Measurements from ENCODE around the gene MED27. TPM values are rescaled to one million over a fixed set of nuclear protein-coding genes. Genes with fewer than 3 reads are reported as not detected.

MED27 gene
- total and polyA plus RNA-seq, 10 of the 15 experiments (the other 5 are each of a cell fraction or from before 2014, with no cell fraction given): 20.3 to 50.3 (median 35.5) TPM

DNA sequence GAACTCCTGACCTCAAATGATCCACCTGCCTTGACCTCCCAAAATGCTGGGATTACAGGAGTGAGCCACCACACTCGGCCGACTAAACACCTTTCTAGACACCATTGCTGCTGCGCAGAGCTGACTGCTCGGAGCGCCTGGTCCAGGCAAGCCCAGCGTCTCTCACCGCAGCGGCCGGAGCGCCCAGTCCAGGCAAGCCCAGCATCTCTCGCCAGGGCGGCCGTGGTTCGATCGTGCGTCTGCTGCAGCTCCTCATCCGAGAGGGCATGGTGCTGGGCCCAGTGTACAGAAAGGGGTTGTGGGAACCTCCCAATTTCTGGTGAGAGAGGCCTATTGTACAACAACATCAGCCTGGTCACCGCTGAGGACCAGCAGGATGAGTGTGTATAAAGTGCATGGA lies 230.3 kb downstream of the MED27 start:
- Histone ChIP-seq H3K9me3 (replicated peaks; ENCODE audit: control insufficient read depth, insufficient read depth, low read length) (no peaks in the 10 kb centered on the region), H3K36me3 (ENCODE audit: control insufficient read depth in 2 of 2, insufficient read depth in 2 of 2, low read length in 1 of 2) (no peaks in the 10 kb centered on the region), H4K20me1 (ENCODE audit: control insufficient read depth, insufficient read depth) (no peaks in the 10 kb centered on the region), H3K4me1 (ENCODE audit: control insufficient read depth, insufficient read depth, low read length) (no peaks in the 10 kb centered on the region), H3K27ac (ENCODE audit: control insufficient read depth, insufficient read depth) (no peak overlapping the region), H3K4me2 (ENCODE audit: control insufficient read depth, insufficient read depth) (no peak overlapping the region), H2AFZ (ENCODE audit: control insufficient read depth, low read depth, low read length) (no peak overlapping the region), H3K4me3 (no peak overlapping the region), H3K79me2 (ENCODE audit: control insufficient read depth, insufficient read depth, low read length) (no peaks in the 10 kb centered on the region), H3K27me3 (replicated peaks in 1 of 2; ENCODE audit: control insufficient read depth in 2 of 2, insufficient read depth in 2 of 2, low read length in 1 of 2) (no peaks in the 10 kb centered on the region), H3K9ac (ENCODE audit: control insufficient read depth, insufficient read depth, low read length) (no peak overlapping the region)
- ChIA-PET SMC1A (ENCODE audit: uncharacterized antibody, unreplicated experiment) (no interaction called here), RAD21 (ENCODE audit: unreplicated experiment) (no interaction called here), POLR2A (no interaction called here), CTCF (no interaction called here)
- 78% methylated on average over 18 of the region's 18 CpGs for WGBS (ENCODE audit: insufficient coverage, insufficient replicate concordance, low lambda C conversion rate, missing lambda C conversion rate)
- DNase-seq (ENCODE audit: low read depth, low spot score) (no peak), FAIRE-seq (no peak), ATAC-seq (no peak)
- in situ Hi-C loops (cut with MboI) (no loop called here), intact Hi-C loops (cut with micrococcal nuclease; ENCODE audit: unreplicated experiment) (no loop called here)
- TF ChIP-seq KLF5 (IDR thresholded peaks at IDR 0.05; ENCODE audit: partially characterized antibody) (no peak), EP300 (IDR thresholded peaks at IDR 0.05; ENCODE audit: borderline replicate concordance in 1 of 2, control insufficient read depth in 1 of 2, low read depth in 2 of 2, low read length in 2 of 2) (no peak), NFXL1 (IDR thresholded peaks at IDR 0.05; ENCODE audit: borderline replicate concordance) (no peak), RBBP5 (conservative IDR thresholded peaks at IDR 0.05) (no peak), RFX5 (IDR thresholded peaks at IDR 0.05; ENCODE audit: low read depth, low read length) (no peak)
- TF ChIP-seq, protein P1, sequence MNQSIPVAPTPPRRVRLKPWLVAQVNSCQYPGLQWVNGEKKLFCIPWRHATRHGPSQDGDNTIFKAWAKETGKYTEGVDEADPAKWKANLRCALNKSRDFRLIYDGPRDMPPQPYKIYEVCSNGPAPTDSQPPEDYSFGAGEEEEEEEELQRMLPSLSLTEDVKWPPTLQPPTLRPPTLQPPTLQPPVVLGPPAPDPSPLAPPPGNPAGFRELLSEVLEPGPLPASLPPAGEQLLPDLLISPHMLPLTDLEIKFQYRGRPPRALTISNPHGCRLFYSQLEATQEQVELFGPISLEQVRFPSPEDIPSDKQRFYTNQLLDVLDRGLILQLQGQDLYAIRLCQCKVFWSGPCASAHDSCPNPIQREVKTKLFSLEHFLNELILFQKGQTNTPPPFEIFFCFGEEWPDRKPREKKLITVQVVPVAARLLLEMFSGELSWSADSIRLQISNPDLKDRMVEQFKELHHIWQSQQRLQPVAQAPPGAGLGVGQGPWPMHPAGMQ (IDR thresholded peaks at IDR 0.05; ENCODE audit: borderline replicate concordance): no peak
- BruUV-seq (replicated peaks): no TSS peak

DNA sequence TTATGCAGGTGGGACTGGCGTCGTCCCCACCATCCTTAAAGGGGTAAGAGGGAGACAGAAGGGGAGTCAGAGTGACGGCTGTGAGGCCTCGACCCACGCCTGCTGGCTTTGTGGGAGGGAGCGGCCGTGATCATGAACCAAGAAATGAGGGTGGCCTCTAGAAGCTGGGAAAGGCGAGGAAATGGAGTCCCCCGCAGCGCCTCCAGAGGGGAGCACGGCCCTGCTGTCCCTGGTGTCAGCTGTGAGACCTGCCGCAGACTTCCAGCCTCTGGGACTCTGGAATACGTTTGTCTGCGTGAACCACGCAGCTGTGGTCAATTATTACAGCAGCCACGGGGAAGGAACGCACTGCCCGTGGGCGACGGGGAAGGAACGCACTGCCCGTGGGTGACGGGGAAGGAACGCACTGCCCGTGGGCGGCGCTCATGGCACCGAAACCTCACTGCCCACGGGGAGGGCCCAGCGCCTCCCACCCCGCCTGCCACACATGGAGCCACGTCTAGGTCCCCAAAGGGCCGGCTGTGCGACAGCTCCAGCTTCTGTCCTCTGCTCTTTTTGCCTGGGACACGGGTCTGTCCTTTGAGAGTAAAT lies 231.0 kb downstream of the MED27 start:
- intact Hi-C loops (cut with micrococcal nuclease; ENCODE audit: unreplicated experiment) (no loop called here), in situ Hi-C loops (cut with MboI) (no loop called here)
- ATAC-seq: no peak
- ChIA-PET SMC1A (ENCODE audit: uncharacterized antibody, unreplicated experiment) (no interaction called here), RAD21 (ENCODE audit: unreplicated experiment) (no interaction called here), CTCF (no interaction called here), POLR2A (no interaction called here)
- no peak overlapping the region for H3K9ac ChIP-seq (ENCODE audit: control insufficient read depth, insufficient read depth, low read length)
- H2AFZ ChIP-seq (ENCODE audit: control insufficient read depth, low read depth, low read length): no peak overlapping the region
- H3K4me1 ChIP-seq (ENCODE audit: control insufficient read depth, insufficient read depth, low read length): no peaks in the 10 kb centered on the region
- TF ChIP-seq IRF4 (IDR thresholded peaks at IDR 0.05; ENCODE audit: low read depth, low read length) (no peak), RAD51 (IDR thresholded peaks at IDR 0.05) (no peak), HDGF (IDR thresholded peaks at IDR 0.05) (no peak), SMAD1 (IDR thresholded peaks at IDR 0.05; ENCODE audit: low read depth, partially characterized antibody) (no peak), NFYB (IDR thresholded peaks at IDR 0.05; ENCODE audit: insufficient read depth, low read depth, low read length) (no peak), ATF7 (IDR thresholded peaks at IDR 0.05; ENCODE audit: low read depth) (no peak), MYB (IDR thresholded peaks at IDR 0.05; ENCODE audit: borderline replicate concordance, low read depth, low read length) (no peak), ZNF622 (IDR thresholded peaks at IDR 0.05) (no peak)
- TF ChIP-seq, protein P2, sequence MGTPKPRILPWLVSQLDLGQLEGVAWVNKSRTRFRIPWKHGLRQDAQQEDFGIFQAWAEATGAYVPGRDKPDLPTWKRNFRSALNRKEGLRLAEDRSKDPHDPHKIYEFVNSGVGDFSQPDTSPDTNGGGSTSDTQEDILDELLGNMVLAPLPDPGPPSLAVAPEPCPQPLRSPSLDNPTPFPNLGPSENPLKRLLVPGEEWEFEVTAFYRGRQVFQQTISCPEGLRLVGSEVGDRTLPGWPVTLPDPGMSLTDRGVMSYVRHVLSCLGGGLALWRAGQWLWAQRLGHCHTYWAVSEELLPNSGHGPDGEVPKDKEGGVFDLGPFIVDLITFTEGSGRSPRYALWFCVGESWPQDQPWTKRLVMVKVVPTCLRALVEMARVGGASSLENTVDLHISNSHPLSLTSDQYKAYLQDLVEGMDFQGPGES (IDR thresholded peaks at IDR 0.05): no peak
- 64% methylated on average over 33 of the region's 35 CpGs for WGBS (ENCODE audit: insufficient coverage, insufficient replicate concordance, low lambda C conversion rate, missing lambda C conversion rate)
- no peaks in the 10 kb centered on the region for H3K27me3 ChIP-seq (replicated peaks in 1 of 2; ENCODE audit: control insufficient read depth in 2 of 2, insufficient read depth in 2 of 2, low read length in 1 of 2)
- H4K20me1 ChIP-seq (ENCODE audit: control insufficient read depth, insufficient read depth): no peaks in the 10 kb centered on the region
- no peak for FAIRE-seq
- BruUV-seq (replicated peaks): no TSS peak
- H3K4me3 ChIP-seq: no peak overlapping the region
- H3K79me2 ChIP-seq (ENCODE audit: control insufficient read depth, insufficient read depth, low read length): no peaks in the 10 kb centered on the region
- no peak overlapping the region for H3K4me2 ChIP-seq (ENCODE audit: control insufficient read depth, insufficient read depth)
- no peaks in the 10 kb centered on the region for H3K36me3 ChIP-seq (ENCODE audit: control insufficient read depth in 2 of 2, insufficient read depth in 2 of 2, low read length in 1 of 2)
- DNase-seq (ENCODE audit: low read depth, low spot score): no peak
- no peak overlapping the region for H3K27ac ChIP-seq (ENCODE audit: control insufficient read depth, insufficient read depth)
- H3K9me3 ChIP-seq (replicated peaks; ENCODE audit: control insufficient read depth, insufficient read depth, low read length): no peaks in the 10 kb centered on the region
